Motor neuron (in vitro differentiated cells): ENCODE data around the gene NDUFAF5. TPM values are rescaled to one million over a fixed set of nuclear protein-coding genes. Genes with fewer than 3 reads are reported as not detected.
A peak's percentile ranks its signal among the peaks of the same experiment; 100 is the strongest.
"Not testable (repeated sequence)": the region's sequence is repeated elsewhere in the genome, so short reads cannot be mapped to it uniquely, and the experiment has no call there.

ENCODE experiments used
- ATAC-seq, 8 experiments: fragments of 200-7000 bp; cut with Tn5 transposase; replicated peaks in 6 of 8; 2 replicates each; pipeline ENCODE4 v1.8.0; 2021; ENCODE audit warnings: mild to moderate bottlenecking in 8 of 8, moderate library complexity in 8 of 8
- H3K27ac ChIP-seq, 2 donors: fragments of 250-450 bp; sonication (Bioruptor Pico); 2 replicates each; pipeline ENCODE4 v1.9.0; 2021; ENCODE audit warnings: antibody characterized with exemption in 2 of 2, mild to moderate bottlenecking in 2 of 2, moderate library complexity in 1 of 2
- H3K4me1 ChIP-seq, 2 donors: fragments of 250-450 bp; sonication (Bioruptor Pico); replicated peaks in 1 of 2; 2 replicates each; pipeline ENCODE4 v1.6.1; 2021; ENCODE audit warnings: antibody characterized with exemption in 2 of 2, mild to moderate bottlenecking in 2 of 2, moderate library complexity in 1 of 2
- H3K4me3 ChIP-seq, 5 donors: fragments of 250-450 bp; sonication (Bioruptor Pico); 2 replicates each; pipeline ENCODE4 v1.9.0; 2021; ENCODE audit warnings: antibody characterized with exemption in 5 of 5, mild to moderate bottlenecking in 5 of 5, moderate library complexity in 4 of 5
- WGBS, 10 experiments: fragments of 450-650 bp; shearing (Covaris generic); methylation state at CpG; one replicate each; pipeline ENCODE4 v1.0.0; 2022; 5-methylcytosine and 5-hydroxymethylcytosine counted together
- in situ Hi-C, 9 experiments: fragments of 400-800 bp; cut with MboI; loops; one replicate each; pipeline ENCODE4 v1.15.0; 2021; ENCODE audit warnings: low sequenced_read_pairs in 9 of 9, low pct_unique_long_range_greater_than_20kb in 2 of 9; ENCODE audit not compliant: unreplicated experiment in 9 of 9
- total RNA-seq, 8 experiments: library from RNA; unstranded; fragments of 300-600 nt; gene quantifications; 2 replicates each; pipeline versions ENCODE4 v1.2.3 to v1.2.4, GENCODE V29; 2022

Gene NDUFAF5, protein sequence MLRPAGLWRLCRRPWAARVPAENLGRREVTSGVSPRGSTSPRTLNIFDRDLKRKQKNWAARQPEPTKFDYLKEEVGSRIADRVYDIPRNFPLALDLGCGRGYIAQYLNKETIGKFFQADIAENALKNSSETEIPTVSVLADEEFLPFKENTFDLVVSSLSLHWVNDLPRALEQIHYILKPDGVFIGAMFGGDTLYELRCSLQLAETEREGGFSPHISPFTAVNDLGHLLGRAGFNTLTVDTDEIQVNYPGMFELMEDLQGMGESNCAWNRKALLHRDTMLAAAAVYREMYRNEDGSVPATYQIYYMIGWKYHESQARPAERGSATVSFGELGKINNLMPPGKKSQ
- total RNA-seq, result 10 to 100 TPM; 17.4 to 33.3 (median 29.4) TPM

- WGBS, 10 experiments, result 0 to 8% (median 0%) methylated on average over 1 to 22 of the region's 54 CpGs; no CpG with 5 or more reads in 2 of the 10 experiments
- Histone ChIP-seq H3K4me1 (peaks cover 13 to 20% of the 10 kb centered on the region in 2 donors), H3K27ac (peak within 1 kb of the TSS; percentile 68 to 74), H3K4me3 (peak within 1 kb of the TSS; percentile 54 to 94 (median 66))
- in situ Hi-C loops, result loop anchor here in 2 of 9 experiments (25.0 kb wide), 2 partner anchors 673 to 848 kb away; no protein-coding TSS in a partner anchor
- peak; percentile 91 to 99 (median 96) for ATAC-seq
Observed at GRCh38 chr20:13784893-13785715, at the start of gene NDUFAF5, which contains the start of gene ESF1. Gene NDUFAF5 (plus strand): TSS chr20:13785028. CDS start chr20:13785069, 41 bp downstream. Gene ESF1 (minus strand): TSS chr20:13784919. CDS start chr20:13783140, 1,779 bp downstream.

GRCh38 chr20:13735826-13736225 lies 49.0 kb upstream of the NDUFAF5 start:
- H3K4me3 ChIP-seq, result no peak overlapping the region
- WGBS, 10 experiments, result 89 to 100% (median 100%) methylated on average over 1 of the region's 1 CpG; no CpG with 5 or more reads in 2 of the 10 experiments
- no peak overlapping the region for H3K27ac ChIP-seq
- no peaks in the 10 kb centered on the region for H3K4me1 ChIP-seq
- in situ Hi-C loops, result no loop called here
- ATAC-seq, result no peak

DNA sequence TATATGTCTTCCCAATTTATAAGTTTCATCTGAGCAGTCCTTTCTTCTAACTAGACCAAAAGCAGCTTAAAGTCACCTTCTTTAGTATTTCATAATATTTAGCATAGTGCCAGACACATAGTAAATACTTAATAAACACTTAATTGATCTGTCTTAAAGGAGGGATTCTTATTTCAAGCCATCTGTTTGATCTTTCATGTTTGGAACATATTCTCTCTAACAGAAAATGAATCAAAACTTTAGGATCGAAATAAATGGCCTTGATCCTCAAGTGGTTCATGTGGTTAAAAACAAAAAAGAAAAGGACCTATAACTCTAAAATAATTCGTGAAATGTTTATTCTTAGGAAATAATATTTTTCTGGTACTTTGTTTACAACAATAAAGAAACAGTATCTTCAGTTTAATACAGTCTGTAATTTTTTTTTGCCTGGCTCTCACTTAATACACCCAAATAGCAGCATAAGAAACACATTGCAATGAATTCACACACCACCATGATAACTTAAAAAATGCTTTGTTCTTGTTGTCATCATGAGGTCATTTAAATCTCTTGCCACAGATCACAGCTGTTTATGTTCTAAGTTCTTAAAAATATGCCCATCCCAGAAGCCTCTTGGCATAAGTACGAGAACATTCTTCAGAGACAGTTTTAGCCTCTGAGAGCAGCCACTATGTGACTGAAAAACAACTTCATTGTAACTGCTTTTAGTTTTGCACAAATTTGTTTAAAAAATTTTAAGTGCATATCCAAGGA lies 48.2 kb upstream of the NDUFAF5 start:
- WGBS, 10 experiments, result 0 to 100% (median 88%) methylated on average over 1 to 3 of the region's 3 CpGs
- H3K27ac ChIP-seq, result no peak overlapping the region
- in situ Hi-C loops, result no loop called here
- H3K4me3 ChIP-seq, result no peak overlapping the region
- H3K4me1 ChIP-seq, result no peaks in the 10 kb centered on the region
- peak in 3 of 8 experiments; percentile 24 to 82 (median 76) for ATAC-seq

GRCh38 chr20:13738187-13738586 lies 46.6 kb upstream of the NDUFAF5 start:
- H3K4me3 ChIP-seq, in situ Hi-C loops, H3K27ac ChIP-seq, H3K4me1 ChIP-seq, ATAC-seq: not testable (repeated sequence)
- 80 to 100% (median 100%) methylated on average over 1 of the region's 1 CpG; no CpG with 5 or more reads in 4 of the 10 experiments for WGBS, 10 experiments

GRCh38 chr20:13739731-13740649 lies 44.8 kb upstream of the NDUFAF5 start:
- Histone ChIP-seq H3K4me1 (no peaks in the 10 kb centered on the region), H3K4me3 (no peak overlapping the region), H3K27ac (no peak overlapping the region)
- ATAC-seq, result no peak
- in situ Hi-C loops, result no loop called here
- WGBS, 10 experiments, result 68 to 100% (median 94%) methylated on average over 2 to 3 of the region's 3 CpGs

- Histone ChIP-seq H3K27ac (no peak overlapping the region), H3K4me1 (no peaks in the 10 kb centered on the region), H3K4me3 (no peak overlapping the region)
- no peak for ATAC-seq
- in situ Hi-C loops, result no loop called here
- WGBS, 10 experiments, result 53 to 100% (median 90%) methylated on average over 1 to 6 of the region's 6 CpGs; no CpG with 5 or more reads in 3 of the 10 experiments
Observed at GRCh38 chr20:13741879-13742278, 42.9 kb upstream of the NDUFAF5 start.

GRCh38 chr20:13744352-13744751 lies 40.5 kb upstream of the NDUFAF5 start:
- no peak overlapping the region for H3K27ac ChIP-seq
- in situ Hi-C loops, result no loop called here
- WGBS, 10 experiments, result 0 to 100% (median 62%) methylated on average over 1 of the region's 1 CpG; no CpG with 5 or more reads in 6 of the 10 experiments
- no peaks in the 10 kb centered on the region for H3K4me1 ChIP-seq
- no peak overlapping the region for H3K4me3 ChIP-seq
- ATAC-seq, result peak in 5 of 8 experiments; percentile 50 to 99 (median 90)

DNA sequence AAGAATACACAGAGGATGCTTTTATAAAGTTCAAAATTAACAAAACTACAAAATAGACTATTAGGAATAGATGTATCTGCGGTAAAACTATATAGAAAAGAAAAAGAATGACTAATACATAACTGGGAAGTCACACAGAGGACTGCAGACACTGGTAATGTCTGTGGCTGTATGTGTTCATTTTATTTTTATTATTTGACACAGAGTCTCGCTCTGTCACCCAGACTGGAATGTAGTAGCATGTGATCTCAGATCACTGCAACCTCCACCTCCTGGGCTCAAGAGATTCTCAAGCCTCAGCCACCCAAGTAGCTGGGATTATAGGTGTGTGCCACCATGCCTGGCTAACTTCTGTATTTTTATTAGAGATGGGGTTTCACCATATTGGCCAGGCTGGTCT lies 39.0 kb upstream of the NDUFAF5 start:
- ATAC-seq, result no peak
- WGBS, 10 experiments, result 67 to 100% (median 100%) methylated on average over 1 to 2 of the region's 2 CpGs; no CpG with 5 or more reads in 1 of the 10 experiments
- Histone ChIP-seq H3K4me1 (no peaks in the 10 kb centered on the region), H3K27ac (no peak overlapping the region), H3K4me3 (no peak overlapping the region)
- in situ Hi-C loops, result no loop called here

DNA sequence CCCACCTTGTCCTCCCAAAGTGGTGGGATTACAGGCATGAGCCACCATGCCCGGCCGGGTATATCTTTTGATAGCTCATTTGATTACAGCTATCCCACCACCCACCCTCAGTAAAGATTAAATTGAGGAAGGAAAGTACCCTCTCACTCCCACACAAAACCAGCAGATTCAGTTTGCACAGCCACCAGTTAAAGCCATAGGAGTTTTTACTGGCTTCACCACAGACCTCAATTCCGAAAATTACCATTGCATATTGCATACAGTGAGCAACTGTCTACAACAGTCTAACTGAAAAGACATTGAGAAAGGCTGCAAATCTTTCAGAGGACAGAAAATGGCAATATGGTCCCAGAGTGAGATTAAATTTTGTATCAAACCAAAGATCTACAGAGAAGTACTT lies 35.0 kb upstream of the NDUFAF5 start:
- Histone ChIP-seq H3K4me3 (no peak overlapping the region), H3K27ac (no peak overlapping the region), H3K4me1 (no peaks in the 10 kb centered on the region)
- WGBS, 10 experiments, result 96 to 100% (median 100%) methylated on average over 1 to 3 of the region's 3 CpGs; no CpG with 5 or more reads in 3 of the 10 experiments
- no peak for ATAC-seq
- in situ Hi-C loops, result loop anchor here in 1 of 9 experiments (25.0 kb wide), 1 partner anchor 813 kb away; no protein-coding TSS in a partner anchor

- ATAC-seq, result no peak
- no peaks in the 10 kb centered on the region for H3K4me1 ChIP-seq
- in situ Hi-C loops, result loop anchor here in 1 of 9 experiments (25.0 kb wide), 1 partner anchor 816 kb away; no protein-coding TSS in a partner anchor
- WGBS, 10 experiments, result 90 to 100% (median 98%) methylated on average over 1 to 2 of the region's 2 CpGs
- no peak overlapping the region for H3K4me3 ChIP-seq
- no peak overlapping the region for H3K27ac ChIP-seq
Observed at GRCh38 chr20:13753436-13754036, 31.3 kb upstream of the NDUFAF5 start.

DNA sequence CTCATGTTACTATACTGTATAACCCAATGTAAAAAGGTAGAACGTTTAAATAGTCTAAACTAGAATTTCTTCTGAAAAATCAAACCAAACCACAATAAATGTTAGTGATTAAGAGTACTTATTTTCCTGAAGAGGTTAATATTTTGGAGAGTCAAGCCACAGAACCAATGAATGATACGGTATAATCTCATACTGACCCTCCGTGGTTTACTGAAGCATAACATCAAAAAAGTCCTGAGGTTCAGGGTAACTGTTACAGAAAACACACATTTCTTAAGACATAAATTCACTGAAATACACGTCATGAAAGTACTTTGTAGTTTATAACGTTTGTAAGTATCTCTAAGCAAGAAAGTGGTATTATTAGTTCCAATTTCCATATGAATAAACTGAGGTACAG lies 29.0 kb upstream of the NDUFAF5 start:
- H3K4me1 ChIP-seq, result no peaks in the 10 kb centered on the region
- H3K27ac ChIP-seq, result no peak overlapping the region
- H3K4me3 ChIP-seq, result no peak overlapping the region
- no peak for ATAC-seq
- WGBS, 10 experiments, result 55 to 100% (median 91%) methylated on average over 1 to 5 of the region's 5 CpGs; no CpG with 5 or more reads in 1 of the 10 experiments
- in situ Hi-C loops, result loop anchor here in 1 of 9 experiments (25.0 kb wide), 1 partner anchor 819 kb away; no protein-coding TSS in a partner anchor
